ENCODE results near the gene GALNT13.

The GALNT13 gene

GRCh38 chr2:154223726-154224125 lies 352.0 kb downstream of the GALNT13 start:
- DNase-seq (ENCODE audit: low read depth in 2 of 2), result no peak

GRCh38 chr2:154226931-154227330 lies 355.2 kb downstream of the GALNT13 start:
- no peak for DNase-seq (ENCODE audit: low read depth in 2 of 2)

- no peak for DNase-seq (ENCODE audit: low read depth in 2 of 2)
These were observed 357.0 kb downstream of the GALNT13 start for GRCh38 chr2:154228566-154229280.

GRCh38 chr2:154229966-154230365 lies 358.2 kb downstream of the GALNT13 start:
- no peak for DNase-seq (ENCODE audit: low read depth in 2 of 2)

GRCh38 chr2:154231021-154231420 lies 359.3 kb downstream of the GALNT13 start:
- no peak for DNase-seq (ENCODE audit: low read depth in 2 of 2)

GRCh38 chr2:154233231-154233630 lies 361.5 kb downstream of the GALNT13 start:
- no peak for DNase-seq (ENCODE audit: low read depth in 2 of 2)

- no peak for DNase-seq (ENCODE audit: low read depth in 2 of 2)
These were observed 366.5 kb downstream of the GALNT13 start for GRCh38 chr2:154238252-154238651.

GRCh38 chr2:154240316-154240715 lies 368.6 kb downstream of the GALNT13 start:
- no peak for DNase-seq (ENCODE audit: low read depth in 2 of 2)

GRCh38 chr2:154240921-154241379 lies 369.2 kb downstream of the GALNT13 start:
- no peak for DNase-seq (ENCODE audit: low read depth in 2 of 2)

- DNase-seq (ENCODE audit: low read depth in 2 of 2), result no peak
These were observed 371.0 kb downstream of the GALNT13 start for GRCh38 chr2:154242687-154243086.

- no peak for DNase-seq (ENCODE audit: low read depth in 2 of 2)
These were observed 372.0 kb downstream of the GALNT13 start for GRCh38 chr2:154243685-154244084.

- DNase-seq (ENCODE audit: low read depth in 2 of 2), result no peak
These were observed 373.2 kb downstream of the GALNT13 start for GRCh38 chr2:154244932-154245331.

- DNase-seq (ENCODE audit: low read depth in 2 of 2), result no peak
These were observed 375.8 kb downstream of the GALNT13 start for GRCh38 chr2:154247503-154247902.

GRCh38 chr2:154256136-154256535 lies 384.4 kb downstream of the GALNT13 start:
- DNase-seq (ENCODE audit: low read depth in 2 of 2), result no peak

GRCh38 chr2:154259030-154259429 lies 387.3 kb downstream of the GALNT13 start:
- DNase-seq (ENCODE audit: low read depth in 2 of 2), result no peak

- no peak for DNase-seq (ENCODE audit: low read depth in 2 of 2)
These were observed 389.8 kb downstream of the GALNT13 start for GRCh38 chr2:154261473-154262027.

- no peak for DNase-seq (ENCODE audit: low read depth in 2 of 2)
These were observed 391.5 kb downstream of the GALNT13 start for GRCh38 chr2:154263206-154263605.

GRCh38 chr2:154264024-154264423 lies 392.3 kb downstream of the GALNT13 start:
- DNase-seq (ENCODE audit: low read depth in 2 of 2), result no peak

- no peak for DNase-seq (ENCODE audit: low read depth in 2 of 2)
These were observed 396.3 kb downstream of the GALNT13 start for GRCh38 chr2:154267983-154268382.

GRCh38 chr2:154280543-154280942 lies 408.8 kb downstream of the GALNT13 start:
- no peak for DNase-seq (ENCODE audit: low read depth in 2 of 2)

- DNase-seq (ENCODE audit: low read depth in 2 of 2), result no peak
These were observed 418.1 kb downstream of the GALNT13 start for GRCh38 chr2:154289870-154290269.

- no peak for DNase-seq (ENCODE audit: low read depth in 2 of 2)
These were observed 419.8 kb downstream of the GALNT13 start for GRCh38 chr2:154291511-154291910.

GRCh38 chr2:154291927-154292326 lies 420.2 kb downstream of the GALNT13 start:
- no peak for DNase-seq (ENCODE audit: low read depth in 2 of 2)

- no peak for DNase-seq (ENCODE audit: low read depth in 2 of 2)
These were observed 422.1 kb downstream of the GALNT13 start for GRCh38 chr2:154293864-154294263.
